B cell (primary cell): ENCODE results near the gene RAD51B. TPM values are rescaled to one million over a fixed set of nuclear protein-coding genes. Genes with fewer than 3 reads are reported as not detected.

Experiments
- ATAC-seq: fragments of 200-7000 bp; cut with Tn5 transposase; one replicate; pipeline ENCODE4 v1.10.0; 2021; ENCODE audit warnings: low read depth, mild to moderate bottlenecking, moderate number of reproducible peaks, moderate library complexity
- CTCF ChIA-PET: fragments of 350-600 bp; sonication (Branson Sonifier 250); formaldehyde crosslinking; loops from one replicate; lab custom pipeline; 2021; ENCODE audit warnings: antibody characterized with exemption, inconsistent platforms; lab: Charles Lee
- POLR2A ChIA-PET: fragments of 350-600 bp; sonication (Branson Sonifier 250); formaldehyde crosslinking; loops from one replicate; lab custom pipeline; 2021; ENCODE audit warnings: antibody characterized with exemption; lab: Charles Lee
- DNase-seq: peaks from one replicate; pipeline ENCODE4 v3.0.0; 2013
- H2AFZ ChIP-seq: 2 replicates; pipeline ENCODE4 v1.6.1; 2012; ENCODE audit warnings: mild to moderate bottlenecking, low read depth, low read length; ENCODE audit not compliant: insufficient read depth, poor library complexity, severe bottlenecking
- H3K27ac ChIP-seq, 2 donors: 1 replicate in 1 of 2; 2 replicates in 1 of 2; pipeline ENCODE4 v1.5.1; 2012 to 2013; ENCODE audit warnings: low read length in 2 of 2, mild to moderate bottlenecking in 2 of 2, moderate library complexity in 1 of 2
- H3K27me3 ChIP-seq, 4 experiments: fragments of 200-600 bp in 1 of 4; sonication (generic) in 1 of 4; replicated peaks in 1 of 4; 1 replicate in 2 of 4; 2 replicates in 2 of 4; pipeline versions ENCODE4 v1.6.1 to v1.7.0; 2013 to 2016; ENCODE audit warnings: low read length in 3 of 4, mild to moderate bottlenecking in 2 of 4, mixed read lengths in 1 of 4, moderate library complexity in 1 of 4; ENCODE audit not compliant: insufficient read depth in 4 of 4, control insufficient read depth in 3 of 4; ENCODE audit errors: control extremely low read depth in 1 of 4
- H3K36me3 ChIP-seq, 2 experiments: replicated peaks in 1 of 2; 1 replicate in 1 of 2; 2 replicates in 1 of 2; pipeline versions ENCODE4 v1.6.1 to v1.7.1; 2013; ENCODE audit warnings: low read length in 1 of 2; ENCODE audit not compliant: insufficient read depth in 2 of 2, control insufficient read depth in 1 of 2; ENCODE audit errors: control extremely low read depth in 1 of 2, extremely low read depth in 1 of 2
- H3K4me1 ChIP-seq, 2 donors: fragments of 200-600 bp in 1 of 2; sonication (generic) in 1 of 2; 1 replicate in 1 of 2; 2 replicates in 1 of 2; pipeline versions ENCODE4 v1.5.1 to v1.6.1; 2013 to 2017; ENCODE audit warnings: low read length in 2 of 2; ENCODE audit not compliant: control insufficient read depth in 2 of 2, insufficient read depth in 2 of 2
- H3K4me2 ChIP-seq: replicated peaks from 2 replicates; pipeline ENCODE3; 2012; ENCODE audit warnings: mild to moderate bottlenecking, low read depth, low read length; ENCODE audit not compliant: poor library complexity, severe bottlenecking
- H3K4me3 ChIP-seq, 5 experiments: fragments of 200-600 bp in 1 of 5; sonication (generic) in 1 of 5; 1 replicate in 3 of 5; 2 replicates in 2 of 5; pipeline versions ENCODE4 v1.5.1 to v1.7.0; 2011 to 2016; ENCODE audit warnings: low read length in 4 of 5, mild to moderate bottlenecking in 4 of 5, low read depth in 2 of 5, control low read depth in 1 of 5, moderate library complexity in 1 of 5; ENCODE audit not compliant: insufficient read depth in 1 of 5; ENCODE audit errors: control extremely low read depth in 1 of 5, extremely low read depth in 1 of 5
- H3K79me2 ChIP-seq: fragments of 200-600 bp; sonication (generic); one replicate; pipeline ENCODE4 v1.6.0; 2016; ENCODE audit warnings: low read length; ENCODE audit not compliant: control insufficient read depth, insufficient read depth
- H3K9ac ChIP-seq: fragments of 200-600 bp; sonication (generic); 2 replicates; pipeline ENCODE4 v1.6.1; 2017; ENCODE audit warnings: mild to moderate bottlenecking, low read length, moderate library complexity
- H3K9me3 ChIP-seq, 3 donors: one replicate each; pipeline versions ENCODE4 v1.6.1 to v1.7.1; 2013; ENCODE audit warnings: low read length in 2 of 3; ENCODE audit not compliant: control insufficient read depth in 2 of 3, insufficient read depth in 1 of 3; ENCODE audit errors: control extremely low read depth in 1 of 3
- H4K20me1 ChIP-seq: 2 replicates; pipeline ENCODE4 v1.6.0; 2012; ENCODE audit warnings: mild to moderate bottlenecking, low read length; ENCODE audit not compliant: insufficient read depth, control insufficient read depth, poor library complexity, severe bottlenecking
- H3K27ac Mint-ChIP-seq: one replicate; pipeline ENCODE4 v1.8.0; 2021; ENCODE audit warnings: mixed read lengths
- H3K27me3 Mint-ChIP-seq: one replicate; pipeline ENCODE4 v1.8.0; 2021; ENCODE audit warnings: mixed read lengths
- H3K4me1 Mint-ChIP-seq: one replicate; pipeline ENCODE4 v1.8.0; 2021; ENCODE audit warnings: mixed read lengths
- H3K4me3 Mint-ChIP-seq: one replicate; pipeline ENCODE4 v1.8.0; 2021; ENCODE audit warnings: mixed read lengths
- H3K9me3 Mint-ChIP-seq: one replicate; pipeline ENCODE4 v1.8.0; 2022; ENCODE audit warnings: mixed read lengths; ENCODE audit not compliant: insufficient read depth
- CTCF ChIP-seq: fragments of 200-600 bp; IDR thresholded peaks from one replicate; pipeline ENCODE4 v1.8.0; 2022; ENCODE audit warnings: antibody characterized with exemption, mild to moderate bottlenecking
- EZH2 ChIP-seq: IDR thresholded peaks from 2 replicates; pipeline ENCODE4 v1.6.1; 2012; ENCODE audit warnings: borderline replicate concordance, low read depth, mild to moderate bottlenecking, moderate library complexity, low read length; ENCODE audit not compliant: insufficient read depth, poor library complexity, severe bottlenecking
- WGBS: methylation state at CpG from one replicate; pipeline ENCODE4 v1.1.5; 2013; ENCODE audit warnings: missing lambda C conversion rate; ENCODE audit not compliant: insufficient coverage; 5-methylcytosine and 5-hydroxymethylcytosine counted together
- intact Hi-C: fragments of 100-400 bp; cut with micrococcal nuclease; formaldehyde crosslinking; loops from one replicate; pipeline ENCODE4 v1.10.0; 2022
- polyA plus RNA-seq: library from polyadenylated mRNA; depleted of rRNA; stranded (reverse); fragments of >200 nt; gene quantifications from 2 replicates; pipeline ENCODE4 v1.2.3, GENCODE V29; 2012
- total RNA-seq, 2 donors: library from RNA; stranded (reverse); fragments of 120-200 nt in 1 of 2; gene quantifications; 1 replicate in 1 of 2; 2 replicates in 1 of 2; pipeline versions ENCODE4 v1.2.3 to v1.2.4, GENCODE V29; 2013 to 2022

RAD51B gene
- total and polyA plus RNA-seq, 2 donors (not counting 1 experiment from before 2014, with no cell fraction given): 6.5 to 60.6 TPM

GRCh38 chr14:68676511-68676943, 856.9 kb downstream of the RAD51B start:
- Mint-ChIP-seq H3K4me3 (no peak overlapping the region), H3K9me3 (no peaks in the 10 kb centered on the region), H3K27me3 (no peaks in the 10 kb centered on the region), H3K27ac (peak overlapping the region; percentile 43), H3K4me1 (peaks cover 65% of the 10 kb centered on the region)
- Histone ChIP-seq H3K4me3 (no peak overlapping the region), H3K4me1 (peaks cover 33 to 34% of the 10 kb centered on the region in 2 donors), H3K27ac (no peak overlapping the region), H3K79me2 (peaks cover 18% of the 10 kb centered on the region), H3K9ac (no peak overlapping the region), H3K9me3 (peaks cover 0 to 1% (median 0%) of the 10 kb centered on the region in 3 donors), H2AFZ (no peak overlapping the region), H3K36me3 (peaks cover 2 to 16% of the 10 kb centered on the region in 2 experiments), H3K4me2 (no peak overlapping the region), H3K27me3 (no peaks in the 10 kb centered on the region), H4K20me1 (no peaks in the 10 kb centered on the region)
- DNase-seq (no peak), ATAC-seq (no peak)
- TF ChIP-seq EZH2 (no peak), CTCF (no peak)
- ChIA-PET POLR2A (interaction anchor here (1.2 kb wide), 1 partner anchor 9 kb away, joined by 7 read pairs; no protein-coding TSS in a partner anchor), CTCF (interaction anchor here (0.6 to 1.1 kb wide), 2 partner anchors 57 to 161 kb away, joined by 3 read pairs; no protein-coding TSS in a partner anchor)
- intact Hi-C loops: no loop called here
- WGBS: 93% methylated on average over 11 of the region's 11 CpGs

- CTCF ChIA-PET: interaction anchor here (0.6 to 1.5 kb wide), 5 partner anchors 9 to 733 kb away, joined by 3 read pairs; no protein-coding TSS in a partner anchor
- Histone ChIP-seq H3K79me2 (peaks cover 21% of the 10 kb centered on the region), H3K27ac (no peak overlapping the region), H3K4me1 (peaks cover 34% of the 10 kb centered on the region in 2 donors), H3K27me3 (no peaks in the 10 kb centered on the region), H3K4me2 (no peak overlapping the region), H3K4me3 (no peak overlapping the region), H3K36me3 (peaks cover 2 to 16% of the 10 kb centered on the region in 2 experiments), H3K9ac (no peak overlapping the region), H2AFZ (no peak overlapping the region), H4K20me1 (no peaks in the 10 kb centered on the region), H3K9me3 (peaks cover 0 to 1% (median 0%) of the 10 kb centered on the region in 3 donors)
- Mint-ChIP-seq H3K4me3 (no peak overlapping the region), H3K27ac (no peak overlapping the region), H3K9me3 (no peaks in the 10 kb centered on the region), H3K4me1 (peaks cover 65% of the 10 kb centered on the region), H3K27me3 (no peaks in the 10 kb centered on the region)
- TF ChIP-seq EZH2 (no peak), CTCF (no peak)
- POLR2A ChIA-PET: no interaction called here
- 97% methylated on average over 7 of the region's 7 CpGs for WGBS
- DNase-seq (no peak), ATAC-seq (no peak)
- intact Hi-C loops: no loop called here
Measured at GRCh38 chr14:68677476-68677875, 857.9 kb downstream of the RAD51B start.
